ENCODE measurements around the gene DACH1. TPM values are rescaled to one million over a fixed set of nuclear protein-coding genes. Genes with fewer than 3 reads are reported as not detected.

DACH1 gene
- total and polyA plus RNA-seq, 2 donors (not counting 3 experiments of a cell fraction or from before 2014, with no cell fraction given) = 8.6 to 28.3 TPM

GRCh38 chr13:71906448-71906847 is 39.4 kb upstream of the DACH1 start:
- H3K9me1 ChIP-seq (replicated peaks; ENCODE audit: control insufficient read depth, extremely low read depth, insufficient read depth, low read length) = no peaks in the 10 kb centered on the region
- H3K9me3 ChIP-seq (replicated peaks; ENCODE audit: control insufficient read depth, insufficient read depth, low read length) = no peaks in the 10 kb centered on the region
- H3K27me3 ChIP-seq (ENCODE audit: control insufficient read depth in 2 of 2, insufficient read depth in 2 of 2, low read length in 2 of 2) = no peaks in the 10 kb centered on the region
- DNase-seq (ENCODE audit: low read depth, low spot score) (no peak), FAIRE-seq (no peak)
- dilution Hi-C loops (cut with MboI; ENCODE audit: extremely low pct_ligation_motif_present, low sequenced_read_pairs) (no loop called here), intact Hi-C loops (cut with micrococcal nuclease) (no loop called here)
- ChIA-PET POLR2A (no interaction called here), CTCF (interaction anchor here (1.0 kb wide), 1 partner anchor 89 kb away, joined by 3 read pairs; no protein-coding TSS in a partner anchor)
- H3K36me3 ChIP-seq (ENCODE audit: control insufficient read depth in 2 of 2, extremely low read depth in 1 of 2, insufficient read depth in 2 of 2, low read length in 2 of 2) = no peaks in the 10 kb centered on the region
- no TSS peak for BruUV-seq (replicated peaks)
- H3K9ac ChIP-seq (replicated peaks; ENCODE audit: extremely low read depth, insufficient read depth, low read length) = no peak overlapping the region
- no peak overlapping the region for H2AFZ ChIP-seq (ENCODE audit: low read depth, low read length)
- no peaks in the 10 kb centered on the region for H3K79me2 ChIP-seq (ENCODE audit: control insufficient read depth, insufficient read depth, low read length)
- no peaks in the 10 kb centered on the region for H3K4me1 ChIP-seq (ENCODE audit: control insufficient read depth, extremely low read depth, insufficient read depth, low read length)
- H3K4me2 ChIP-seq (ENCODE audit: insufficient read depth, low read length) = no peak overlapping the region
- H3K27ac ChIP-seq (ENCODE audit: insufficient read depth, low read depth, low read length) = no peak overlapping the region
- no peaks in the 10 kb centered on the region for H4K20me1 ChIP-seq (replicated peaks; ENCODE audit: control insufficient read depth, extremely low read depth, insufficient read depth, low read length)
- no peak overlapping the region for H3K4me3 ChIP-seq (replicated peaks in 1 of 3; ENCODE audit: insufficient read depth in 1 of 3, low read depth in 1 of 3, low read length in 3 of 3)
- TF ChIP-seq CTCF (IDR thresholded peaks at IDR 0.05; ENCODE audit: extremely low read depth in 1 of 2, insufficient read depth in 1 of 2, low read depth in 1 of 2, low read length in 2 of 2) (no peak), FOS (IDR thresholded peaks at IDR 0.05; ENCODE audit: borderline replicate concordance, insufficient read depth, low read length) (no peak), EZH2 (IDR thresholded peaks at IDR 0.05; ENCODE audit: borderline replicate concordance, low read depth, low read length, severe bottlenecking) (no peak), JUN (IDR thresholded peaks at IDR 0.05; ENCODE audit: borderline replicate concordance, insufficient read depth, insufficient read length, low read depth) (no peak), MAX (IDR thresholded peaks at IDR 0.05; ENCODE audit: insufficient read depth, insufficient read length) (no peak), POLR2AphosphoS5 (IDR thresholded peaks at IDR 0.05; ENCODE audit: insufficient read depth, low read depth, low read length) (no peak), GATA2 (IDR thresholded peaks at IDR 0.05; ENCODE audit: insufficient read depth, insufficient read length, low read depth, low read length) (no peak), POLR2A (IDR thresholded peaks at IDR 0.05; ENCODE audit: low read depth, low read length) (no peak)

All from endothelial cell of umbilical vein (primary cell).